H1 (cell line): ENCODE data around the gene TLR4.

Experiments used
- CTCF ChIP-seq, 3 experiments: IDR thresholded peaks; 1 replicate in 2 of 3; 2 replicates in 1 of 3; pipeline versions ENCODE4 v1.5.1 to v1.6.1; 2011; ENCODE audit warnings: low read length in 3 of 3, mild to moderate bottlenecking in 3 of 3, inconsistent platforms in 2 of 3, low read depth in 1 of 3, moderate library complexity in 1 of 3; ENCODE audit not compliant: insufficient read depth in 1 of 3; ENCODE audit errors: control extremely low read depth in 1 of 3
- EP300 ChIP-seq, 2 experiments: IDR thresholded peaks; 1 replicate in 1 of 2; 2 replicates in 1 of 2; pipeline ENCODE4 v1.6.1; 2011 to 2012; ENCODE audit warnings: low read depth in 2 of 2, low read length in 2 of 2, mild to moderate bottlenecking in 2 of 2, borderline replicate concordance in 1 of 2, inconsistent platforms in 1 of 2, moderate library complexity in 1 of 2
- KDM1A ChIP-seq: fragments of 200-600, 300-600 bp; sonication (generic); IDR thresholded peaks from 2 replicates; pipeline ENCODE4 v1.7.1; 2016; ENCODE audit warnings: mild to moderate bottlenecking, low read length, borderline replicate concordance
- RFX5 ChIP-seq: IDR thresholded peaks from 2 replicates; pipeline ENCODE4 v1.6.1; 2011; ENCODE audit warnings: low read depth, low read length, improper control_type of control experiment, borderline replicate concordance
- TCF12 ChIP-seq: IDR thresholded peaks from 2 replicates; pipeline ENCODE4 v1.6.1; 2011; ENCODE audit warnings: low read depth, mild to moderate bottlenecking, low read length

GRCh38 chr9:117664419-117664818 lies 39.8 kb upstream of the TLR4 start:
- TF ChIP-seq TCF12: no peak
- no peak for TF ChIP-seq KDM1A
- TF ChIP-seq RFX5: no peak
- TF ChIP-seq EP300 (IDR thresholded peaks at IDR 0.05; ENCODE audit: borderline replicate concordance in 1 of 2, low read depth in 2 of 2, low read length in 2 of 2): no peak
- no peak for TF ChIP-seq CTCF (IDR thresholded peaks at IDR 0.05; ENCODE audit: control extremely low read depth in 1 of 3, insufficient read depth in 1 of 3, low read depth in 1 of 3, low read length in 3 of 3)
